Measurements from ENCODE around the gene STX2.
"Not testable (repeated sequence)": the region's sequence is repeated elsewhere in the genome, so short reads cannot be mapped to it uniquely, and the experiment has no call there.

The STX2 gene

DNA sequence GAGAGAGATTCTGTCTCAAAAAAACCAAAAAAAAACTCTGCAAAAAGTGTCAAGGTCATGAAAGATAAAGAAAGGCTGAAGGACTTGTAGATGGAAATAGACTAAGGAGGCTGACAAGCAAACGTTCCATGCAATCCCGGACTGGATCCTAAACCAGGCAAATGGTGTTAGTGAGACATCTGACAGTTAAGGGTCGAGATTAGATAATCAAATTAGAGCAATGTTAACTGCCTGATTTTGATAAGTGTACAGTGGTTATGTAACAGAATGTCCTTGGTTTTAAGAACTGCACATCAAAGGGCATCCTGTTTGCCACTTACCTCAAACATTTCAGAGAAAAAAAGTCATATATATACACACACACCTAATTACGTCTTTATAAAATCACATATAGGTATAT, 29.4 kb upstream of the STX2 start:
- no peak for DNase-seq

DNA sequence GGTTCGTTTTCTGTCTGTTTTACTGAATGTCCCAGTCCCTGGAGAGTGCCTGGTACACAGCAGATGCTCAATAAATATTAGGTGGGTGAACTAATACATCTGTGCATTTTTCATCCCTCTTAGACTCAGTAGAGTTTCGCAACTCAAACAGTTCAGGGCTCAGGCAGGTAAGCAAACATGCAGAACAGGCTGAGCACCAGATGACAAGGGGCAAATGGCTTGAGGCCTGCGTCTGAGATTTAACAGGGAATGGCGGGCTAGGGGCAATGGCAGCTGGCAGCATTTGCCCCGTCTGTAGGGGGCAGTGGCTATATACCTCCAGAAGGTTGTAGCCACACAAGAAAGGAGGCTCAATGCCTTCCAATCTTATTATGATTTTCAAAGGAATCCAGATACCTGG, 24.2 kb upstream of the STX2 start:
- DNase-seq: no peak

DNA sequence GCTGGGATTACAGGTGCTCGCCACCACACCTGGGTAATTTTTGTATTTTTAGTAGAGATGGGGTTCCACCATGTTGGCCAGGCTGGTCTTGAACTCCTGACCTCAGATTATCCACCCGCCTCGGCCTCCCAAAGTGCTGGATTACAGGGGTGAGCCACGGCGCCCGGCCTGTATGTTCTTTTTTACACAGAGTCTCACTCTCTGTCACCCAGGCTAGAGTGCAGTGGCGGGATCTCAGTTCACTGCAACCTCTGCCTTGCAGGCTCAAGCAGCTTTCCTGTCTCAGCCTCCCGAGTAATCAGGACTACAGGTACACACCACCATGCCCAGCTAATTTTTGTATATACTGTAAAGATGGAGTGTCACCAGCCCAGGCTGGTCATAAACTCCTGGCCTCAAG, 23.7 kb upstream of the STX2 start:
- not testable (repeated sequence) for DNase-seq

DNA sequence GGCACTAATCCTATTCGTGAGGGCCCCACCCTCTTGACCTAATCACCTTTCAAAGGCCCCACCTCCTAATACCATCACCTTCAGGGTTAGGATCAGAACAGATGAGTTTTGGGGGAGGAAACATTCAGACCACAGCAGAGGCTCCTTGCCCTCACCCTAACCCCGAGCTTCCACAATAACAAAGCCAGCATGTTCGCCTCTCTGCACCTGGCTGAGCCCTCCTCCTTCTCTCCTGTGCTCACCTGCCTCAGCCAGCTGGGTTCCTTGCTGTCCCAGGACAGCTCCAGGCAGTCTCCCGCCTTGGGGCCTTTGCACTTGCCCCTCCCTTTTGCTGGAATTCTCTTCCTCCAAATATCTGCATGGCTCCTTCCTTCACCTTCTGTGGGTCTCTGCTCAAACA, 23.1 kb upstream of the STX2 start:
- no peak for DNase-seq

DNA sequence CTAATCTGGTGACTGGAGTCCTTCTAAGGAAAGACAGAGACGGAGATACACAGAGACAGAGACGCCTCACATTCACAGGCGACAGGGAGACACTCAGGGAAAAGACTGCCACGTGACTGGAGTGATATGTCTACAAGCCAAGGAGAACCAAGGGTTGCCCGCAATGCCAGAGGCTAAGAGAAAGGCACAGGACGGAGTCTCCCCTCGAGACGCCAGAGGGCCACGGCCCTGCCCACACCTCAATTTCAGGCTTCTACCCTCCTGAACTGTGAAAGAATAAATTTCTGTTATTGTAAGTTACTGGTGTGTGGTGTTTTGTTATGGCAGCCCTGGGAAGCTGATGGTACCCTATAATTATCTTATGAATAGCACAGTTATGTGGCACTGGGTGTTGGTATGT, 21.3 kb upstream of the STX2 start:
- DNase-seq: no peak

DNA sequence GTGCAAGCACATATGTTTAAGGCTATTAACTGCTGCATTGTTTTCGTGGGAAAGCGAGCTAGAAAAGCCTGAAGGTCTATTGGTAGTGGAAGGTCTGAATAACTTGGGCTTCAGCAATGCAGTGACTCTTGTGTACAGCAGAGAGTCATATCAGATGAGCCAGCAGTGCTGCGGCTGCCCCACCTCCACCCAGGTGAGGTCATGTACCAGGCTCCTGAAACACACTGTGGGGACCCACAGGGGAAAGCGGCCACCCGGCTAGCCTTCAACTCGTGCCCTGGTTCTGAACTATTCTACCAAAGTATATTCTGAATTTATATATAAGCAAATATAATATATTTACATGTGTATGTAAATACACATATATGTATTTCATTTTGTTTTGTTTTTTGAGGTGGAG, 20.1 kb upstream of the STX2 start:
- DNase-seq: no peak

DNA sequence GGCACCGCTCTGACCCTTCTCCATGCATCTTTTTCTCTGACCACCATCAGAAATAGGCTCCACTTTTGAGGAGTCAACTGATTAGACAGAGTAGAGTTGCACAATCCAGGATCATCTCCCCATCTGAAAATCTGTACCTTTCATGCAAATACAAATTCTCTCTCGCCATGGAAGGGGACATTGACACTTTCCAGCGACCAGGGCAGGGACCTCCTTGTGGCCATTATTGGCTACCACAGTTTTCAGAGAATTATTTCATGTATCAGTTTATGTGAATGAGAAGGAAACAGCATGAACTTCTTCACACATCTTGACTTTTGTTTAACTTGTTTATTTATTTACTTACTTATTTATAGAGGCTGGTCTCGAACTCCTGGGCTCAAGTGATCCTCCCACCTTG, 19.0 kb upstream of the STX2 start:
- no peak for DNase-seq

DNA sequence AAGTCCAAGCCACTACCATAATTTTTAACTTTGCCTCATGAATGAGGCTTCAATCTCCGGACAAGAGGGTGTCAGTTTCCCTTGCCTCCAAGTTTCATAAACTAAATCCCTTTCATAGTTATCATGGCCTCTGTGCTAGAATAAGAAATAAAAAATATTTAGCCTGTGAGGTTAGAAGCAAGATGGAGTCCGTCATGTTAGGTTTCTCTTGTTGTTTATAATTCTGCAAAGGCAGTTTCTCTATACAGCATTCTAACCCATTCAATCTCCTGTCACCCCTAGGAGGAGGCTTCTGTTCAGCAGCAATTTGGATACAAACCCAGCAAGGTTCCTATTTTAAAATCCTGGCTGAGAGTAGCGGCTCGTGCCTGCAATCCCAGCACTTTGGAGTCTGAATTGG, 17.0 kb upstream of the STX2 start:
- DNase-seq: no peak

DNA sequence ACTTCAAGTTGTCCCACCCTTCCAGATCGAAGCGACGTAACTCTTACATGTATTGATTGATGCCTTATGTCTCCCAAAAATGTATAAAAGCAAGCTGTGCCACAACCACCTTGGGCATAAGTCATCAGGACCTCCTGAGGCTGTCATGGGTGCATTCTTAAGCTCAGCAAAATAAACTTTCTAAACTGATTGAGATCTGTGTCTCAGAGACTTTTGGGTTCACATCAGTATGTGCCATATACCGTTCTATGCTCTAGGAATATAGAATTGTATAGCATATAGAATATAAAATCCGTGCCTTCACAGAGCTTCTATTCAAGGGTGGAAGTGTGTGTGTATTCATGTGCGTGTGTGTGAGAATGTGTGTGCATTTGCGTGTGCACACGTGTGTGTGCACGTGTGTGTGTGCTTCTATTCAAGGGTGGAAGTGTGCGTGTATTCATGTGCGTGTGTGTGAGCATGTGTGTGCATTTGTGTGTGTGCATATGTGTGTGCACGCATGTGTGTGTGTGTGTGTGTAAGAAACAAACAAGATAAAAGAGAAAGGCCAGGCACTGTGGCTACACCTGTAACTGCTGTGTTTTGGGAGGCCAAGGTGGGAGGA, 11.5 kb upstream of the STX2 start:
- no peak for DNase-seq

DNA sequence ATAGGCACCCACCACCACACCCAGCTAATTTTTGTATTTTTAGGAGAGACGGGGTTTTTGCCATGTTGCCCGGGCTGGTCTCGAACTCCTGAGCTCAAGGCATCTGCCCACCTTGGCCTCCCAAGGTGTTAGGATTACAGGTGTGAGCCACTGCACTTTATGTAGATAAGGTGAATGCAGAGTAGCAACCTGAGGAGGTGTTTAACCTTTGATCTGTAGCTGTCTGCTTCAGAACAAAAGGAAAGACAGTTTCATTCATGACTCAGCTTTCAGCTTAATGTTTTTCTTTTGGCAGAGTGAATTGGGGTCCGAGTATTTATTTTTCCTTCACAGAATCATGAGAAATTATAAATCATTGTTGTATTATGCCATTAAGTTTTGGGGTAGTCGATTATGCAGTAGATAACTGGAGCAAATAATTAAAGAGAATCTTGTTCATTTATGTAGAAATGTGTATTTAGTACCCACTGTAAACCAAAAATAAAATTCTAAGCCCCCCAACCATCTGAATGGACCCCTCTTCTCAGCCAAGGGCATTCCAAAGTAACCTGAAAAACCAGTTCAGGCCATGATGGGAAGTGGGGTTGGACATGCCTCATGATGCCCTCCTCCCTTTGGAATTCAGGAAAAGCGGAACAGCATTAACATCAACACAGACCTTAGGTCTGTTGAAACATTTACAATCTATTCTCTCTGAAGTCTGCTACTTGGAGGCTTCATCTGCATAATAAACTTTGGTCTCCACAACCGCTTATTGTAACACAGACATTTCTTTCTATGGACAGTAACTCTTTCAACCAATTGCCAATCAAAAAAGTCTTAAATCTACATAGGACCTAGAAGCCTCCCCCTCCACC, 10.7 kb upstream of the STX2 start:
- no peak for DNase-seq

DNA sequence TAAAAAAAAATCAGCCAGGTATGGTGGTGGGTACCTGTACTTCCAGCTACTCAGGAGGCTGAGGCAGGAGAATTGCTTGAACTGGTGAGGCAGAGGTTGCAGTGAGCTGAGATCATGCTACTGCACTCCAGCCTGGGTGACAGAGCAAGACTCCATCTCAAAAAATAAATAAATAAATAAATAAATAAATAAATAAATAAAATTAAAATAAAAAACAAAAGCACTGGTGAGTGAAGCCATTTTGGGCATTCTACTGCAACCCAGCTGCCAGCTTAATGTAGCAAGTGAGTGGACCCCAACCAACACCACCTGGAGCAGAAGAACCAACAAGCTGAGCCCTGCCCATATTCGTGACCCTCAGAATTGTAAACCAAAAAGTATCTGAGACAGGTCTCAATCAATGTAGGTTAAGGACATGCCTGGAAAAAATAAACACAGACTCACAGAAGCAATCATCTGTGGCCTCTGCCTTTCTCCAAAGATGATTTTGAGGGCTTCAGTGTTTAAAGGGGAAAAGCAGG, 9.8 kb upstream of the STX2 start:
- DNase-seq: not testable (repeated sequence)

DNA sequence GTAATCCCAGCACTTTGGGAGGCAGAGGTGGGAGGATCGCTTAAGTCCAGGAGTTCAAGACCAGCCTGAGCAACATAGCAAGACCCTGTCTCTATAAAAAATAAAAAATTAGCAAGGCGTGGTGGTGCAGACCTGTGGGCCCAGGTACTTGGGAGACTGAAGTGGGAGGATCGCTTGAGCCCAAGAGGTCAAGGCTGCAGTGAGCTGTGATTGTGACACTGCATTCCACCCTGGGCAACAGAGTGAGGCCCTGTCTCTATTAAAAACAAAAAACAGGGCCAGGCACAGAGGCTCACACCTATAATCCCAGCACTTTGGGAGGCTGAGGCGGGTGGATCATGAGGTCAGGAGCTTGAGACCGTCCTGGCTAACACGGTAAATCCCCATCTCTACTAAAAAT, 9.1 kb upstream of the STX2 start:
- not testable (repeated sequence) for DNase-seq

DNA sequence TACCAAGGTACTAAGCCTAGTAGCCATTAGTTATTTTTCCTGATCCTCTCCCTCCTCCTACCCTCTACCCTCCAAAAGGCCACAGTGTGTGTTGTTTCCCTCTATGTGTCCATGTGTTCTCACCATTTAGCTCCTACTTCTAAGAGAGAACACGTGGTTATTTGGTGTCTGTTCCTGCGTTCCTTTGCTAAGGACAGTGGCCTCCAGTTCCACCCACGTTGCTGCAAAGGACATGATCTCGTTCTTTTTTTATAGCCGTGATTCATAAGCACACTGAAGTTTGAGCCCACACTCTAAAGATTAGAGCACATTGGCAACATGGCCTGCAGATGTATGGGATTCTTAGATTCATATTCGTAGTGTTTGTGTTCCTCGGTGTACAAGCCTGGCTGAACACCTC, 8.1 kb upstream of the STX2 start:
- DNase-seq: no peak

DNA sequence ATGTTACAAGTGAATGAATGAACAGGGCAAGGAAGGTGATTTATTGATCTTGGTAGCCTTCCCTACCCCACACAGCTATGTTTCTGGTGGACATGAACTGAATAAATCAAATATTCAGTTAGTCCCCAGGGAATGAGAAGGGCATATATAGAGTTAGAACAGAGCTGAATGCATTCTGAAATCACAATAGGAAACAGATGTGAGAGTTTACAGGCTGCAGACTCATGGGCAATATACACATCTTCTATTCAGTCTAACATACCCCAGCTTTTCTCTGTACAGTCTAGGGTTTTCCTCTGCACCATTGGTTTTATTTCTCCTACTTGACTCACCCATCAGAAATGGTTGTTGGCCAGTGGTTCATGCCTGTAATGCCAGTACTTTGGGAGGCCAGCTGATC, 7.3 kb upstream of the STX2 start:
- no peak for DNase-seq

DNA sequence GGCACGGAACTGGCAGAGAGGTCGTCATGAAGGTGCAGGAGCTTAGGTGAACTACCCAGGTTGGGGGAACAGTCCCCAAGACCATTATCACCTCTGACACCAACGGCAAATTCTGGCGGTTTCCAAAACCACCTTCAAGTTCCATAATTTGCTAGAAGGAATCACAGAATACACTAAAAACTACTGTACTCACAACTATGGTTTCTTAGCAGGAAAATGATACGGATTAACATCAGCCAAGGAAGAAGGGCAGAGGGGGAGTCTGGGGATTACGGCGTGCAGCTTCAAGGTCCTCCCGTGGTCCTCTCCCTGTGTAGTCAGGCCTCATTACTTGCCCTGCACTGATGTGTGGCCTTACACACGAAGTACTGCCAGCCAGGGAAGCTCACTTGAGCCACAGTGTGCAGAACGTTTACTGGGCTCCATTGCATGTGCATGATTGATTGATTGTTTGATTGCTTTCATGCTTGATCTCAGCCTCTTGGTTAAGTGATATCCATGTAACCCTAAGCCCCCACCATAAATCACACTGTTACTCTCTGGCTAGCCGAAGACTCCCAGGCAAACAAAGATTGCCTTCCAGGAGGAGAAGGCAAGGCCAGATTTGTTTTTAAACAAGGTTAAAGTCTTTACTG, 837 bp upstream of the STX2 start:
- DNase-seq: no peak

DNA sequence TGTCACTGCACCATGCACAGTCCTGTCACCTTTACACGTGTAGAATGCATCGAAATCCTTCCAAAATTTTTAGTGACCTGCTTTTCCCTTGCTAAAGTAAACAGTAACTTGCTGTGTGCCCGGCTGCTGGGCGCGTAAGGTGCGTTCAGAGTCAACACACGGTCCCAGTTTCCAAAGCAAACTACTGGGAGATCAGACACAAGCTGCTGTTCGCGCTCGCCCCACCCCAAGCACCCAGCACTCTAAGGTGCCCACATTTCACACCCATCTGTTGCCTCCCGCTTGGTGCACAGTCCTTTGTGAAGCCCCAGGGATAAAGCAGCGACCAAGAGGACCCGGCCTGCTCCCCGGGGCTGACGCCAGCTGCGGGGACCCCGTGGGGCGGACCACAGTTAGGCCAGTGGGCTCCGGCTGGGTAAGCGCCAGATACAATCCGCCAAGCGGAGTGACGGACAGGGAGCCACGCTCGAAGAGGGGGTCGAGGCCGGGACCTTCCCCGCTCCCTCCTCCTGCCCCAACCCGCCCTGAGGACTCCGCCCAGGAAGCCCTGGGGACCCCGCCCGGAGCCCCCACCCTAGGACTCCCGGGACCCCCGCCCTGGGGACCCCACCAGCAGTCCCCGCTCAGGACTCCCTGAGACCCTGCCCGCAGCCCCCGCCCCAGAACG, 633 bp downstream of the STX2 start:
- no peak for DNase-seq

DNA sequence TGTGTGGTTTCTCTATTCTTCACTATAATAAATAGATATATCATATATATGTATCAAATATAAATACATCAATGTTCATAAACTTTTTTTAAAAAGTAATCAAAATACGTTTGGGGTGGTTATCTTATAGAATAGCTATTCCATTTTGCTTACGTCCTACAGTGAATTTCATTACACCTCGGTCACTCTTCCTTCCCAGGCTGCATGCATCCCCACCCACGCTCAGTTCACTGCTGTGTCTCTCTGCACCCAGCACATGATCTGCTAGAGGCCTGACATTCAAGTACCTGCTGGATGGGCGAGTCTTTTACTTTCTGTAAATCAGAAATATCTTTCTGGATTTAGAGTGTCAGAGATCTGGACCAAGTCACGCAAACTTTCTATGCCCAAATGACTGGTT, 3.6 kb downstream of the STX2 start:
- DNase-seq: no peak

DNA sequence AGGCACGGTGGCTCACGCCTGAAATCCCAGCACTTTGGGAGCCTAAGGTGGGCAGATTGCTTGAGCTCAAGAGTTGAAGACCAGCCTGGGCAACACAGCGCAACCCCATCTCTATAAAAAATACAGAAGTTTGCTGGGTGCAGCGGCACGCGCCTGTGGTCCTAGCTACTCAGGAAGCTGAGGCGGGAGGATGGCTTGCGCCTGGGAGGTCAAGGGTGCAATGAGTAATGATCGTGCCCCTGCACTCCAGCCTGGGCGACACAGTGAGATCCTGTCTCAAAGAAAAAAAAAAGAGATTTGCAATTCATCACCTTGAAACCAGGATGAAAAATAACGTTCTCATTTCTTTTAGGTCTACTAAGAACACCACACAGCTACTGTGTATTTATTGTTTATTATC, 4.0 kb downstream of the STX2 start:
- DNase-seq: no peak

DNA sequence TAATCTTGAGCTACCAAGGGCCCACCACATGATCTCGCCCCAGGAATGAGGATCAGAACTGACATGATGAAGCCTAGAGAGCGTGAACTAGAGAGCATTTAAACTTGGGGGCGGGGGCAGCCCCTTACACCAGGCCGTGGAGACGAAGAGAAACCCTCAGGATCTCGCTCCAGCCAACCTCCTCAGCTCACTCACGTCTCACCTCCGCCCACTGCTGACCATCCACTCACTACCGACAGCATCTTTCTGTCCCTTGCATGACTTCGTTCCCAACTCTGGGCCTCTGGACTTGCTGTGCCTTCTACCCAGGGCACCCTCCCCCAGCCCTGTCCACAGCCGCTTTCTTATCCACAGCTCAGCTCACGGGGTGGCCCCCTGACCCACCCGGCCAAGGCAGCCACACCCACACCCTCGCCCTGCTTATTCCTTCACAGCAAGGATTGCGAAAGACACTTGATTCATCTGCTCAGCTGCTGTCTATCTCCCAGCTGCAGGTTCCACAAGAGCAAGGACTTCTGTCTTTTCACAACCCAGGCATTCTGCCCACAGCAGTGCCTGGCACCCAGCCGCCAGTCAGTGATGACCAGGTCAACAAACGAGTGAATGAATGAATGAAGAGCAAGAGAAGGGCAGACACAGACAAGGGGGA, 6.4 kb downstream of the STX2 start:
- DNase-seq: no peak

DNA sequence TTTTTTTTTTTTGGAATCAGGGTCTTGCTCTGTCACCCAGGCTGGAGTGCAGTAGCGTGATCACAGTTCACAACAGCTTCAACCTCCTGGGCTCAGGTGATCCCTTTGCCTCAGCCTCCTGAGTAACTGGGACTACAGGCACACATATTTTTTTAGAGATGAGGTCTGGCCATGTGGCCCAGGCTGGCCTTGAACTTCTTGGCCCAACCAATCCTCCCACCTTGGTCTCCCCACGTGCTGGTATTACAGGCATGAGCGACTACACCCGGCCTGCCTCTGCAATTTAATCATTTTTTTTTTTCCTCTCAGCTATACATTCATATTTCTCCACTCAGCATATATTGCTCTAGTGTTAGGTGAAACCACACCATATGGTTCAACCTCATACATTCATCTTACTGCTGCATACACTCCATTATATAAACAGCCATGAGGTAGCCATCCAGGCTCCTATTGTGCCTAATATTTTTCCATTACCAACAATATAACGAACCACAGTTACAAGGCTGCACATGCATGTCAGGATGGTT, 7.1 kb downstream of the STX2 start:
- no peak for DNase-seq

DNA sequence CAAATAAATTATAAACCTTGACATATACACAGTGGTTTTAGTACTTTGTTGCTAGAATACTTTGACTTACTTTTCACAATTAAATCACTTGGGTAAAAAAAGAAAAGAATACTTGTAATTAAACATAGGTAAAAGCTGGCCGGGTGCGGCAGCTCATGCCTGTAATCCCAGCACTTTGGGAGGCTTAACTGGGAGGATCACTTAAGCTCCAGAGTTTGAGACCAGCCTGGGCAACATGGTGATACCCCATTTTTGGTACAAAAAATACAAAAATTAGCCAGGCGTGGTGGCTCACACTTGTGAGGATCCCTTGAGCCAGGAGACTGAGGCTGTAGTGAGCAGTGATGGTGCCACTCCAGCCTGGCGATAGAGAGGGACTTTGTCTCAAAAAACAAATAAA, 7.8 kb downstream of the STX2 start:
- no peak for DNase-seq

DNA sequence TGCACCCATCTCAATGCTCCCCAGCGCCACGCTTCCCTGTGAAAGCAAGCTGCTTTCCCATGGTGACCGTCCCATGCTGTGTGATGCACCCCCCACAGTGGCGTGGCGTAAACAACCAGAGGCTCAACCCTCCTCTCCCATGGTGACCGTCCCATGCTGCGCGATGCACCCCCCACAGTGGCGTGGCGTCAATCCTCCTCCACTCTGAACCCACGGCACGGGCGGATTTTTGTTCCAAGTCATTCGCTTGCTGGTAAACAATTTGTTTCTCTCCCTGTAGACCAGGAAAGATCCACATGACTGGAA, 8.9 kb downstream of the STX2 start:
- DNase-seq: no peak
